K562 treated with DMSO at 1 percent for 12 hours (cell line): ENCODE measurements around the gene SRD5A3. TPM values are rescaled to one million over a fixed set of nuclear protein-coding genes. Genes with fewer than 3 reads are reported as not detected.

Source experiments
- total RNA-seq: library from RNA; unstranded; fragments of 300-600 nt; gene quantifications from 2 replicates; pipeline ENCODE4 v1.2.3, GENCODE V29; 2022; ENCODE audit not compliant: insufficient read depth

The SRD5A3 gene
- total RNA-seq: 11.7 and 11.8 TPM in 2 replicates

DNA sequence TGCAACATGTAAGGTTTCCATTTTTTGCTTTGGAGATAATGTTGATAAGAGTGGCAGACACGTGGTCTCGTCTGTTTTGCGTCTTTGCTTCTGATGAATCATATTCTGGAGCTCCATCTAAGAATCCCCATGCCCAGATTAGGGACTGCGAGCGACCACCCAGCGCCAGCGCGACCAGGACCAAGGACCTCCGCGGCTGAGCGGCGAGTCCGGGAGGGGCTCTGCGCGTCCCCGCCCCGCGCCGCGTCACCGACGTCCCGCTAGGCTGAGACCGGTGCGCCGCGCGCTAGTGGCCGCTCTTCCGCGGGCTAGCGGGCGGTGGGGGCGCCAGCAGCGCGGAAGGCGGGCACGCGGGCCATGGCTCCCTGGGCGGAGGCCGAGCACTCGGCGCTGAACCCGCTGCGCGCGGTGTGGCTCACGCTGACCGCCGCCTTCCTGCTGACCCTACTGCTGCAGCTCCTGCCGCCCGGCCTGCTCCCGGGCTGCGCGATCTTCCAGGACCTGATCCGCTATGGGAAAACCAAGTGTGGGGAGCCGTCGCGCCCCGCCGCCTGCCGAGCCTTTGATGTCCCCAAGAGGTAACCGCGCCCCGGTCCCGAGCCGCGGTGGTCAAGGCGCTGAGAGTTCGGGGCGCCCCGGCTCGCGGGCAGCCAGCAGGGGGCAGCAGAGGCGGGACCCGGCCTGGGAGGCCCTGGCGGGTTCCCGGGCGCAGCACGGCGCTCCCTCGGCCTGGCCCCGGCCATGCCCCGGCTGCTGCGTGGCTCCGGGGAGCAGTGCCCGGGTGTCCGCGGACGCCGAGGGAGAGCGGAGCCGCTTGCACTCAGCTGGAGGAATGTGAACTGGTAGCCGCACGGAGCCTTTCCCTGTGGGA is at the start of gene SRD5A3:
SRD5A3 (plus strand) TSS at position 263 of the 871 bp plus-strand sequence; CDS start at position 358, 95 bp downstream.

DNA sequence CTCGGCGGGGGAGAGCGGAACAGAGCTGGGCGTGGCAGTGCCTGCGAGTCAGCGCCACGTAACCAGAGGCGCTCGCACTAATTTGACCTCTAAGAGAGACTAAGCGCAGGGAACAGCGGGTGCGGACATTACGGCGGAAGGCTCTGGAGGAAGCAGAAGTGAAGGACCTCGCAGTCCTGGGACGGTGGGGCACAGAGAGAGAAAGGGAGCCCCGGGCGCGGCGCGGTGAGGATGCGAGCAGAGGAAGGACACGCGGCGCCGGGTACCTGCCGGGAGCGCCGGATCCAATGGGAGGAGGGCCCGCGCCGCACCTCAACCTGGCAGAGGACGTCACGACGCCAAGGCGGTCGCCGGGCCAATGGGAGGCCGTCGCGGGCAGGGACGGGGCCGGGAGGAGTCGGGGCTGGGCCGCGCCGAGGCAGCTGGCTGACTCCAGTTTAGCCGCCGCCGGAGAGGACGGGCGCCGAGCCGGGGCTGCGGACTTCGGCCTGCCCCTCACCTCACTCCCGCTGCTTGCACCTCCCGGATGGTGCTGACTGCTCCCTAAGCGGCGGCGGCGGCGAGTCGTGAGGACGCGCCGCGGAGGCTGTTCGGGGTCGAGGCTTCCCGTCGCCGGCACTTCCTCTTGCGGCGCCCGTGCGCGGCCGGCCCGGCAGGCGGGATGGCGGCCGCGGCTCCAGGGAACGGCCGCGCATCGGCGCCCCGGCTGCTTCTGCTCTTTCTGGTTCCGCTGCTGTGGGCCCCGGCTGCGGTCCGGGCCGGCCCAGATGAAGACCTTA is 49.7 kb downstream of the SRD5A3 start, which contains the start of gene TMEM165:
TMEM165 (plus strand) TSS at position 429 of the 779 bp plus-strand sequence; CDS start at position 662, 233 bp downstream.

Other genes starting within 250 kb of the SRD5A3 start
- not detected in 2 replicates for gene KDR, start 220.6 kb upstream of the SRD5A3 start, total RNA-seq
- gene TMEM165, start 49.7 kb downstream of the SRD5A3 start, total RNA-seq: 56.8 and 78.6 TPM in 2 replicates
- 1.3 and 12.8 TPM in 2 replicates for gene CLOCK, start 200.7 kb downstream of the SRD5A3 start, total RNA-seq
- not detected in 2 replicates for gene PDCL2, start 246.0 kb downstream of the SRD5A3 start, total RNA-seq